ENCODE results near the gene NDEL1.

NDEL1 gene

DNA sequence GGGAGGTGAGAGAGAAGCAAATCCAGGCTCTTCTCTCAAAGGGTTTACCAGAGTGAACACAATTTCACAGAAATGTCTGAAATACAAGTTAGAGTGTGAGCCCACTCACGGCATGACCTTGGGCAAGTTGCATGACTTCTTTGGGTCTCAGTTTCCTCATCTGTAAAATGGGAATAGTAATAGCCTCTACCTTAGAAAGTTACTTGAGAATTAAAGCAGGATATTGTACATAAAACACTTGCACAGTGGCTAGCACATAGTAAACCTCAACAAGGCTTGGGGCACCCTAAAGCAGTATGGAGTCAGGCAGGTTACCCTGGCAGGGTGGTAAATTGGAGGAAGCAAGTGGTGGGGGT is 24.8 kb upstream of the NDEL1 start:
- H3K4me3 ChIP-seq, result no peak overlapping the region
- H3K27ac ChIP-seq, result no peak overlapping the region
- H3K9me3 ChIP-seq (ENCODE audit: low read depth, low read length), result no peaks in the 10 kb centered on the region
- TF ChIP-seq EZH2 (IDR thresholded peaks at IDR 0.05), result no peak
- TF ChIP-seq FOXP2 (optimal IDR thresholded peaks at IDR 0.05; ENCODE audit: control extremely low read depth, extremely low read length, insufficient read depth), result no peak
- TF ChIP-seq POLR2AphosphoS5 (IDR thresholded peaks at IDR 0.05; ENCODE audit: borderline replicate concordance, low read depth, low read length), result no peak
- H3K9ac ChIP-seq (ENCODE audit: insufficient read length), result no peak overlapping the region
- no peaks in the 10 kb centered on the region for H3K36me3 ChIP-seq (ENCODE audit: insufficient read depth, low read length)
- DNase-seq (ENCODE audit: low read depth, low spot score), result no peak

DNA sequence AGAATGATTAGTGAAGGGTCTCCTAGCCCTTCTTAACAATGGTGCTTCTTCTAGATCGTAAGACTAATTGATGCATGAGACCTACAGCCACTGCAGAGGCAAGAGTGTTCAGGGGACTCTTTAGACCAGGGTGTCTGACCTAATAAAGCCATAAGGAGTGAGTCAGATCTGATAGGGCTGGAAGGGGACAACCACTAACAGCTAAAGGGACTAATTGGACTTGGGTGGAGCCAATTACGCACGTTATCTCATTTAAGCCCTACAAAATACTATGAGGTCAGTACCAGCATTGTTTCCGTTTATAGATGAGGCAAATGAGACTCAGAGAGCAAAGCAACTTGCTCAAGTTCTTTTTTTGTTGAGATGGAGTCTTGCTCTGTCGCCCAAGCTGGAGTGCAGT is 23.6 kb upstream of the NDEL1 start:
- Histone ChIP-seq H3K9ac (ENCODE audit: insufficient read length) (no peak overlapping the region), H3K9me3 (ENCODE audit: low read depth, low read length) (no peaks in the 10 kb centered on the region), H3K36me3 (ENCODE audit: insufficient read depth, low read length) (no peaks in the 10 kb centered on the region), H3K4me3 (no peak overlapping the region), H3K27ac (no peak overlapping the region)
- DNase-seq (ENCODE audit: low read depth, low spot score), result no peak
- TF ChIP-seq FOXP2 (optimal IDR thresholded peaks at IDR 0.05; ENCODE audit: control extremely low read depth, extremely low read length, insufficient read depth), result no peak
- no peak for TF ChIP-seq EZH2 (IDR thresholded peaks at IDR 0.05)
- TF ChIP-seq POLR2AphosphoS5 (IDR thresholded peaks at IDR 0.05; ENCODE audit: borderline replicate concordance, low read depth, low read length), result no peak

DNA sequence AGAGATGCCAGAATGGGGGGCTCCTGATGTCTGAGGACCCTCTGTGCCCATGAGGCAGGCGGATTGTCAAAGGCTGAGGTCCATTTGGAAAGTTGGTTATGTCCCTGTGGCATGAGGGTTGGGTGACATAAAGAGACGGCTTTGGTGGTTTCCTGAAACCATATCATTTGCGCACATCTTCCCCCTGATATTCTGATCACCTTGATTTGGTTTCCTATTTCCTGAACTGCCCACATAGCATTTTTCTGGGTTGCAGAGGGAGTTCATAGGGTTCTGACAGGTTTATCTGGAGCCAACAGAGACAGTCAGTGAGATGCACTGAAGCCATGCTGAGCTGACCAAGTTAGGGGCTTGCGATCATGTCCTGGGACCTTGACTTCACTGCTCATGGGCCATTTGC is 22.4 kb upstream of the NDEL1 start:
- no peak overlapping the region for H3K4me3 ChIP-seq
- TF ChIP-seq EZH2 (IDR thresholded peaks at IDR 0.05), result no peak
- TF ChIP-seq FOXP2 (optimal IDR thresholded peaks at IDR 0.05; ENCODE audit: control extremely low read depth, extremely low read length, insufficient read depth), result no peak
- TF ChIP-seq POLR2AphosphoS5 (IDR thresholded peaks at IDR 0.05; ENCODE audit: borderline replicate concordance, low read depth, low read length), result no peak
- H3K9me3 ChIP-seq (ENCODE audit: low read depth, low read length), result no peaks in the 10 kb centered on the region
- no peak overlapping the region for H3K27ac ChIP-seq
- DNase-seq (ENCODE audit: low read depth, low spot score), result no peak
- H3K9ac ChIP-seq (ENCODE audit: insufficient read length), result no peak overlapping the region
- H3K36me3 ChIP-seq (ENCODE audit: insufficient read depth, low read length), result no peaks in the 10 kb centered on the region

DNA sequence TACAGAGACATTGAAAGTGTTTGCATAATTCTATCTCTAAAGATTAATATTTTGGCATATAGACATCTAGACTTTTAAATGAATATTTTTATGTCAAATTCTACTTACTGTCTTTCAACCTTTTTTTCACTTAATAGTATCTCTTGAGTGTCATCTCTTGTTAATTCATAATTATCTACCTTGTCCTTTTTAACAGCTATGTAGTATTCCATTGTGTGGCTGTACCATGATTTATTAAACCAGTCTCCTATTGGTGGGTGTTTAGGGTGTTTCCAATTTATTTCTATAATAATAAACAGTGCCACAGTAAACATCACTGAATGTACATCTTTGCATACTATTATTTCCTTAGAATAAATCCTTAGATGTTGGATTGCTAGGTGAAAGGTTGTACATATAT is 21.7 kb upstream of the NDEL1 start:
- no peak for DNase-seq (ENCODE audit: low read depth, low spot score)
- Histone ChIP-seq H3K9ac (ENCODE audit: insufficient read length) (no peak overlapping the region), H3K9me3 (ENCODE audit: low read depth, low read length) (no peaks in the 10 kb centered on the region), H3K36me3 (ENCODE audit: insufficient read depth, low read length) (no peaks in the 10 kb centered on the region), H3K27ac (no peak overlapping the region), H3K4me3 (no peak overlapping the region)
- TF ChIP-seq EZH2 (IDR thresholded peaks at IDR 0.05) (no peak), FOXP2 (optimal IDR thresholded peaks at IDR 0.05; ENCODE audit: control extremely low read depth, extremely low read length, insufficient read depth) (no peak), POLR2AphosphoS5 (IDR thresholded peaks at IDR 0.05; ENCODE audit: borderline replicate concordance, low read depth, low read length) (no peak)

DNA sequence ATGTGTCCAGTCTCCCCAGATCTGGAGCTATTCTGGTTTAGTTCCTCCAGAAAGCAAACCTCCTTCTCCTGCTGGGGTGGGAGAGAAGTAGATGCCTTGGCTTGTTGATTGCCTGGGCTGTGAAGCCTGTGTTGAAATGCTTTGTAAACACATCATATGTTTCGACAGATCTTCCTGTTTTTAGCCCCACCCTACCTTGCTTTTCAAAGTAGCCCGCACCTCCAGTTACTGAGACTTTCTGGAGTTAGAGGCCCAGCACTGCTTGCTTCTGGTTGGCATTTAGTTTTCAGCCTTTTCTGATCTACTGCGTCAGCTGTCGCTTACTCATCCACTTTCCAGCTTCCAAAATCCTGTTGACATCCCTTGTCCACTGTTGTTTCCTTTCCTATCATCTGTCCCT is 17.9 kb upstream of the NDEL1 start:
- TF ChIP-seq POLR2AphosphoS5 (IDR thresholded peaks at IDR 0.05; ENCODE audit: borderline replicate concordance, low read depth, low read length), result no peak
- no peak for TF ChIP-seq FOXP2 (optimal IDR thresholded peaks at IDR 0.05; ENCODE audit: control extremely low read depth, extremely low read length, insufficient read depth)
- no peak for TF ChIP-seq EZH2 (IDR thresholded peaks at IDR 0.05)
- no peak for DNase-seq (ENCODE audit: low read depth, low spot score)
- no peak overlapping the region for H3K9ac ChIP-seq (ENCODE audit: insufficient read length)
- no peak overlapping the region for H3K27ac ChIP-seq
- no peaks in the 10 kb centered on the region for H3K36me3 ChIP-seq (ENCODE audit: insufficient read depth, low read length)
- H3K4me3 ChIP-seq, result no peak overlapping the region
- no peaks in the 10 kb centered on the region for H3K9me3 ChIP-seq (ENCODE audit: low read depth, low read length)

DNA sequence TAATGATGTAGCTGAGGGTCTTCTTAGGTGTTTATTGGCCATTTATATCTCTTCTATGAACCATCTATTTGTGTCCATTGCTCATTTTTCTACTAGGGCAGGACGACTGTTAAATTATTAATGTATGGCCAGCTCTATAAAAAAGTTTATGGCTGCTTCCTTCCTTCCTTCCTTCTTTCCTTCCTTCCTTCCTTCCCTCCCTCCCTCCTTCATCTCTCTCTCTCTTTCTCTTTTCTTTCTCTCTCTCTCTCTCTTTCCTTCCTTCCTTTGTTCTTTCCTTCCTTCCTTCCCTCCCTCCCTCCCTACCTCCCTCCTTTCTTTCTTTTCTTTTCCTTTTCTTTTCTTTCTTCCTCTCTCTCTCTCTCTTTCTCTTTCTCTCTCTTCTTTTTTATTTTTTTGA is 17.2 kb upstream of the NDEL1 start:
- no peak overlapping the region for H3K9ac ChIP-seq (ENCODE audit: insufficient read length)
- TF ChIP-seq EZH2 (IDR thresholded peaks at IDR 0.05), result no peak
- TF ChIP-seq POLR2AphosphoS5 (IDR thresholded peaks at IDR 0.05; ENCODE audit: borderline replicate concordance, low read depth, low read length), result no peak
- H3K27ac ChIP-seq, result no peak overlapping the region
- no peak overlapping the region for H3K4me3 ChIP-seq
- H3K36me3 ChIP-seq (ENCODE audit: insufficient read depth, low read length), result no peaks in the 10 kb centered on the region
- H3K9me3 ChIP-seq (ENCODE audit: low read depth, low read length), result no peaks in the 10 kb centered on the region
- DNase-seq (ENCODE audit: low read depth, low spot score), result no peak

DNA sequence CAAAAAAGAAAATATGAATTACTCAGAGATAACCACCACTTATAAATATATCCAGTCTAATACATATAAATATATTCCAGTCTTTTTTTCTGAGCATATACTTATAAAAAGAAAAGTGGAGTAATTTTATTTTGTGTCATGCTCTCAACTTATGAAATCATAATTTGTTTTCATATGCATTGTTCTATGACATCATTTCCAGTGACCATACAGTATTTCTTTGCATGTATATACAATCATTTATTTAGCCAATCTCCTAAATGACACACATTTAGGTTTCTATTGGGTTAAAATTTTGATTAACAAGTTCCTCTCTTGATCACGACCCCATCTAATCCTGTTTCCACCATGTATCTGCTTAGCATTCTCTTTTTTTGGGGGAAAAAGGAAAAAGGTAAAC is 16.4 kb upstream of the NDEL1 start:
- no peaks in the 10 kb centered on the region for H3K9me3 ChIP-seq (ENCODE audit: low read depth, low read length)
- DNase-seq (ENCODE audit: low read depth, low spot score), result no peak
- no peaks in the 10 kb centered on the region for H3K36me3 ChIP-seq (ENCODE audit: insufficient read depth, low read length)
- no peak for TF ChIP-seq FOXP2 (optimal IDR thresholded peaks at IDR 0.05; ENCODE audit: control extremely low read depth, extremely low read length, insufficient read depth)
- TF ChIP-seq EZH2 (IDR thresholded peaks at IDR 0.05), result no peak
- no peak for TF ChIP-seq POLR2AphosphoS5 (IDR thresholded peaks at IDR 0.05; ENCODE audit: borderline replicate concordance, low read depth, low read length)
- no peak overlapping the region for H3K9ac ChIP-seq (ENCODE audit: insufficient read length)
- H3K27ac ChIP-seq, result no peak overlapping the region
- H3K4me3 ChIP-seq, result no peak overlapping the region

DNA sequence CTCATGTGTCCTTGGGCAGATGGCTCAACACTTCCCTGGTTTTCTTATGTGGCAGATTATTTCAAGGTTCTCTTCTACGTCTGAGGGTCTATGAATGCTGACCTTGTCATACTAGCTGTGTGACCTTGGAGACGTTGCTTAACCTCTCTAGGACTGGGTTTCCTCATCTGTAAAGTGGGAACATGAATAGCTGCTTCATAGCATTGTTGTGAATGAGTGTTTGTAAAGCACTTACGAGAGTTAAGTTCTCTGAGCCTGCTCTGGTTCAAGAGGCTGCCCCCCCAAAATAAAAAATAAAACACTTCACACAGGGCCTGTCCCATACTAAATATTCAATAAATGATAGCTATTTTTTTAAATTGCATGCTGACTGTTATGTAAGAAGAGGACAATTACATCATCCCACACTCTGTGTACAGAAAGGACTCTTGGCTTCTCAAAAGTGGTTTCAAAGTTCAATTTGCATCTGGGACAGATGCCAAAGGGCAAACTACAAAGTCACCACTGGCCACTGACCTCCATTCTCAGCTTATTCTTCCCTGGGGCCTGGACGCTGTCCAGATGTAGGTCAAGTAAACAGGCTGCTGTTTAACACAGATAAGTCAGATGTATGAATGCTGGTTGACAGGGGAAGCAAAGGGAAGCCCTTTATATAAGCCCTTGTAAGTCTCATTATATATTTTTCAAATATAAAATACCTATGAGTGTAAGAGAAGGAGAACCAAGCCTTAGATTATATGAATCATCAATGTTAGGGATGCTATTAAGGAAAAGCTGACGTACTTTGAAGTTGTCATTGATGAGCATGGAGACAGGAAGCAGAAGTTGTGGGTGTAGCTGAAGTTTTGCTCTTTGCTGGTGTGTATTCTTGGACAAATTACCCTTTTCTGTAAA is 15.4 kb upstream of the NDEL1 start:
- TF ChIP-seq EZH2 (IDR thresholded peaks at IDR 0.05) (no peak), FOXP2 (optimal IDR thresholded peaks at IDR 0.05; ENCODE audit: control extremely low read depth, extremely low read length, insufficient read depth) (no peak)
- DNase-seq (ENCODE audit: low read depth, low spot score), result no peak

DNA sequence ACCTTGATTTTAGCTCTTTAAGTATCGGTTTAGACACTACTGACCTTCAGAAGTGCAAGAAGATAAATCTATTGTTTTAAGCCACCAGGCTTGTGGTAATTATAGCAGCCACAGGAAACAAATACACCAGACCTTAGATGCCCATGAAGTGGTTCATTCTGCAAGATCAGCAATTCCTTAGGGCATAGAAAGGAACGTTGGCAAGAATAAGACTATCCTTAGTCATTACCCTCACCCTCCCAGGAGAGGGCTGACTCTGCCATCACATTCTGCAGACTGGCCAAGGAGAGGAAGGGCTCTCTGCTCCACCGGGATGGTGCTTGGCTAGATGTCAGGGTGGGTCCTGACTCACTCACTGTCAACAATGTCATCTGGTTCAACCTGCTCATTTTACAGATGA is 14.1 kb upstream of the NDEL1 start:
- Histone ChIP-seq H3K9ac (ENCODE audit: insufficient read length) (no peak overlapping the region), H3K4me3 (no peak overlapping the region), H3K9me3 (ENCODE audit: low read depth, low read length) (no peaks in the 10 kb centered on the region), H3K36me3 (ENCODE audit: insufficient read depth, low read length) (no peaks in the 10 kb centered on the region), H3K27ac (no peak overlapping the region)
- no peak for DNase-seq (ENCODE audit: low read depth, low spot score)
- no peak for TF ChIP-seq POLR2AphosphoS5 (IDR thresholded peaks at IDR 0.05; ENCODE audit: borderline replicate concordance, low read depth, low read length)

More for the DNA sequence above, 15.4 kb upstream of the NDEL1 start:
- Histone ChIP-seq H3K9ac (ENCODE audit: insufficient read length) (no peak overlapping the region), H3K4me3 (no peak overlapping the region), H3K27ac (no peak overlapping the region), H3K9me3 (ENCODE audit: low read depth, low read length) (no peaks in the 10 kb centered on the region), H3K36me3 (ENCODE audit: insufficient read depth, low read length) (no peaks in the 10 kb centered on the region)

Measured in SK-N-MC (cell line).